Peyer's patch (tissue), 4 donors: ENCODE data around the gene TTLL12.

Source experiments
- CTCF ChIP-seq, 6 experiments: fragments of 450-650 bp in 4 of 6; fragments of 200-600 bp in 2 of 6; sonication (generic) in 1 of 6; IDR thresholded peaks; one replicate each; pipeline ENCODE4 v1.5.1; 2017 to 2019; ENCODE audit warnings: antibody characterized with exemption in 6 of 6, mild to moderate bottlenecking in 3 of 6, moderate library complexity in 1 of 6
- POLR2A ChIP-seq, 2 donors: fragments of 450-650 bp; IDR thresholded peaks; one replicate each; pipeline ENCODE4 v1.5.1; 2017; ENCODE audit warnings: antibody characterized with exemption in 2 of 2, mild to moderate bottlenecking in 2 of 2, moderate library complexity in 2 of 2

- TF ChIP-seq POLR2A (IDR thresholded peaks at IDR 0.05) (no peak), CTCF (IDR thresholded peaks at IDR 0.05) (no peak)
Observed at GRCh38 chr22:43171019-43171491, 15.9 kb downstream of the TTLL12 start.
